Osteocyte (in vitro differentiated cells): ENCODE results near the gene ELF5. TPM values are rescaled to one million over a fixed set of nuclear protein-coding genes. Genes with fewer than 3 reads are reported as not detected.

Experiments
- DNase-seq: peaks from one replicate; pipeline ENCODE4 v3.0.0; 2021; ENCODE audit warnings: mixed read lengths; ENCODE audit not compliant: unreplicated experiment; ENCODE audit errors: extremely low spot score
- H3K27ac Mint-ChIP-seq: one replicate; pipeline ENCODE4 v1.8.0; 2021; ENCODE audit warnings: mild to moderate bottlenecking, mixed read lengths; ENCODE audit not compliant: unreplicated experiment
- H3K27me3 Mint-ChIP-seq: one replicate; pipeline ENCODE4 v1.8.0; 2021; ENCODE audit warnings: mixed read lengths; ENCODE audit not compliant: unreplicated experiment
- H3K36me3 Mint-ChIP-seq: one replicate; pipeline ENCODE4 v1.8.0; 2021; ENCODE audit warnings: mixed read lengths; ENCODE audit not compliant: unreplicated experiment
- H3K4me1 Mint-ChIP-seq: one replicate; pipeline ENCODE4 v1.8.0; 2021; ENCODE audit warnings: mixed read lengths; ENCODE audit not compliant: unreplicated experiment
- H3K4me3 Mint-ChIP-seq: one replicate; pipeline ENCODE4 v1.8.0; 2021; ENCODE audit warnings: mild to moderate bottlenecking, moderate library complexity, mixed read lengths; ENCODE audit not compliant: unreplicated experiment
- H3K9me3 Mint-ChIP-seq: one replicate; pipeline ENCODE4 v1.8.0; 2021; ENCODE audit warnings: mixed read lengths; ENCODE audit not compliant: unreplicated experiment
- total RNA-seq: library from RNA; stranded (reverse); gene quantifications from 2 replicates; pipeline ENCODE4 v1.2.1, GENCODE V29; 2021
- TF ChIP-seq, protein P1 (sequence below): fragments of 200-600 bp; sonication (generic); IDR thresholded peaks from 2 replicates; pipeline ENCODE4 v1.5.0; 2021; ENCODE audit warnings: antibody characterized with exemption, mild to moderate bottlenecking, moderate library complexity

ELF5 gene
- total RNA-seq, 1 donor from 2014 or later: not detected

DNA sequence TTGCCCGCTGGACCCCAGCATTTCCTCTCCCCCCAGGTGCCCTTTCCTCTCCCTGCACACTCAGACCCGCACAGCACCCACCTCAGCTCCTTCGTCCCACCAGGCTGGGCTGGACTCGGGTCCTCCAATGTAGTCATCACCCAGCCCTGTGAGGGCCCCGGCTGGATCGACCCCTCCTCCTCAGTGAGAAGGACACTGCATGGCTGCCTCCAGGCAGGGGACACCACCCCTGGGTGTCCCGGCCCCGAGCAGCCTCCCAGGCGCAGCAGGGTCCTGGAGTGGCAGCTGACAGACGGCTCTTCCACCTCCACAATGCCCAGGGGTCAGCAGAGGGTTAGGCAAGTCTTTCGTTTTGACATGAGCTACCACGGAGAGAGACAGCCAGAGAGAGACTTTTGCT, 11.1 kb upstream of the ELF5 start:
- Mint-ChIP-seq H3K36me3 (no peaks in the 10 kb centered on the region), H3K4me3 (no peak overlapping the region), H3K9me3 (no peaks in the 10 kb centered on the region), H3K27ac (no peak overlapping the region), H3K4me1 (no peaks in the 10 kb centered on the region), H3K27me3 (peaks cover 27% of the 10 kb centered on the region)
- no peak for DNase-seq
- TF ChIP-seq, protein P1, sequence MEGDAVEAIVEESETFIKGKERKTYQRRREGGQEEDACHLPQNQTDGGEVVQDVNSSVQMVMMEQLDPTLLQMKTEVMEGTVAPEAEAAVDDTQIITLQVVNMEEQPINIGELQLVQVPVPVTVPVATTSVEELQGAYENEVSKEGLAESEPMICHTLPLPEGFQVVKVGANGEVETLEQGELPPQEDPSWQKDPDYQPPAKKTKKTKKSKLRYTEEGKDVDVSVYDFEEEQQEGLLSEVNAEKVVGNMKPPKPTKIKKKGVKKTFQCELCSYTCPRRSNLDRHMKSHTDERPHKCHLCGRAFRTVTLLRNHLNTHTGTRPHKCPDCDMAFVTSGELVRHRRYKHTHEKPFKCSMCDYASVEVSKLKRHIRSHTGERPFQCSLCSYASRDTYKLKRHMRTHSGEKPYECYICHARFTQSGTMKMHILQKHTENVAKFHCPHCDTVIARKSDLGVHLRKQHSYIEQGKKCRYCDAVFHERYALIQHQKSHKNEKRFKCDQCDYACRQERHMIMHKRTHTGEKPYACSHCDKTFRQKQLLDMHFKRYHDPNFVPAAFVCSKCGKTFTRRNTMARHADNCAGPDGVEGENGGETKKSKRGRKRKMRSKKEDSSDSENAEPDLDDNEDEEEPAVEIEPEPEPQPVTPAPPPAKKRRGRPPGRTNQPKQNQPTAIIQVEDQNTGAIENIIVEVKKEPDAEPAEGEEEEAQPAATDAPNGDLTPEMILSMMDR: no peak

DNA sequence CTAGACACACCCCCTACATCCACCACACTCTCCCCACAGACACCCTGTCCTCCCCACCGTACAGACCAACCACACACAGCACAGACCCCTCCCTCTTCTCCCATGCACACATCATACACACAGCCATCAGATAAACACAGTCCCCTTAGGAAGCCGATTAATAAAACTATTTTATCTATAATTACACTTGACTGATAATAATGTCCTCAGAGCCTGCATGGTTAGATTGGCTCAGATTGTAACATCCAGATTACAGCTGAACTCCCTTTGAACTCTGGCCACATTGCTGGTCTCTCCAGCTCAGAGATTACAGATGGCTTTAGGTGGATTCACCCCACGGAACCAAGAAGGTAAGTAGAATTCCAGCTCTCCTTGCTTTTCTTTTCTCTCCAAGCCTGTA, 9.5 kb upstream of the ELF5 start:
- Mint-ChIP-seq H3K27me3 (peaks cover 31% of the 10 kb centered on the region), H3K4me1 (no peaks in the 10 kb centered on the region), H3K36me3 (no peaks in the 10 kb centered on the region), H3K9me3 (no peaks in the 10 kb centered on the region), H3K4me3 (no peak overlapping the region), H3K27ac (no peak overlapping the region)
- TF ChIP-seq, protein P1: no peak
- DNase-seq: no peak

DNA sequence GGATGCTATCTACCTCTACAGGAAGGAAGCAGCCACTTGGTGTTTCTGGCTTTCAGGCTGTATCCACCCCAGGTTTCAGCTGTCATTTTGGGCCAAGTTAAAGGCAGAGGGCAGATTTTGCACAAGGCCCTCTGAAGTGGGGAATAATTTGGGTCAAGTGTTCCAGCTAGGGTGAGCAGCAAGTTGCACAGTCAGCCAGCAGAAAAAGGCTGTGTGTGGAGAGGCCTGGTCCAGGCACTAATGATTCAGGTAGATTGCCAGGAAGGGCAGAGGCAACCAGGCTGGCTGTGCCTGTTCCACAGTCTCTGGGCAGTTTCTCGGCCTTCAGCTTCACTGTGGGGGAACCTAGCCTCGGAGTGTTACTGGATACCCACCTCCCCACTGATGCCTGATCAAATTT, 8.6 kb upstream of the ELF5 start:
- Mint-ChIP-seq H3K27ac (no peak overlapping the region), H3K9me3 (no peaks in the 10 kb centered on the region), H3K4me1 (no peaks in the 10 kb centered on the region), H3K4me3 (no peak overlapping the region), H3K36me3 (no peaks in the 10 kb centered on the region), H3K27me3 (peaks cover 34% of the 10 kb centered on the region)
- no peak for DNase-seq
- TF ChIP-seq, protein P1: no peak

DNA sequence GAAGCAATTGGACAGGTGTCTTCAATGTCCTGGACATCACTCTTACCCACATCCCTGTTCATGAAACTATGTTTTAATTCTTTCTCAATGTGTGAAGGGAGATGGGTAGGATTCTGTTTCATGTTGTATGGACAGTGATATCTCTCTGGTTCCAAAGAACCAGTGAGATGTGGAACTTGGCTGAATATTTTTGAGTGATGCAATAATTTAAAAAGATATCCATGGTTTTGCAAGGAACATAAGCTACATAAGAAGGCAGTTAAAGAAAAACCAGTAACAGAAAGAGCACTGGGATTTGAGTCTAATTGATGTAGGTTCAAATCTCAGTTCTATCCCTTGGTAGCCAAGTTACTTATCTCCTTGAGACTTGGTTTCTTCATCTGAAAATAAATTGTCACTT, 7.7 kb upstream of the ELF5 start:
- TF ChIP-seq, protein P1: no peak
- Mint-ChIP-seq H3K27ac (no peak overlapping the region), H3K36me3 (no peaks in the 10 kb centered on the region), H3K27me3 (peaks cover 36% of the 10 kb centered on the region), H3K9me3 (no peaks in the 10 kb centered on the region), H3K4me1 (no peaks in the 10 kb centered on the region), H3K4me3 (no peak overlapping the region)
- no peak for DNase-seq

DNA sequence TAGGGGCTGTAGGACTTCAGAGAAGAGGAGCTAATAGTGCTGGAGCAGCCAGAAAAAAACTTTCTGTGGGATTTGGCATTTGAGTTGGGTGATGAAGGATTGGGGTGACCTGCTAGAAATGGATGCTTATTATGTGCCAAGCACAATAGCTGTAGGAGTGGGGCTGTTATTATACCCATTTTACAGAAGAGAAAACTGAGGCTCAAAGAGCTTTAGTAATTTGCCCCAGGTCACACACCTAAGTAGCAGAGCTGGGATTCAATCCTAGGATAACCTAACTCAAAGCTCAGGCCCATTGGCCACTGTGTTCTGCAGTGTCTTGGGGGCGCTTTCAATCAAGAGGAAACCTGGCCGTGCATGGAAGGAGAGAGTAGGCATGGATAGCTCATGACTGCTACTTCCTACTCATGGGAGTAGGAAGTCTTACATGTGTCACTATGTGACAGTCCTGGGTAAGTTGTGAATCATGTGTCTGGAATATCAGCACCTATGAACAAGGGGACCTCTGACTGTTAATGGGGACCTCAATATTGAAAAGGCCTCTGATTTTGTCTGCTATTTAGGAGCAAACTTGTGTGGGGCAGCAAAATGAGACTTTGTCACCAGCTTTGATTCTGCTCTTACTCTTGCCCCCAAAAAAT, 6.1 kb upstream of the ELF5 start:
- TF ChIP-seq, protein P1: no peak
- H3K9me3 Mint-ChIP-seq: no peaks in the 10 kb centered on the region
- H3K27me3 Mint-ChIP-seq: peaks cover 41% of the 10 kb centered on the region
- no peaks in the 10 kb centered on the region for H3K4me1 Mint-ChIP-seq
- no peaks in the 10 kb centered on the region for H3K36me3 Mint-ChIP-seq
- DNase-seq: no peak
- H3K4me3 Mint-ChIP-seq: no peak overlapping the region
- no peak overlapping the region for H3K27ac Mint-ChIP-seq
